CMK (cell line): ENCODE results near the gene AHNAK2.
"Not testable (repeated sequence)": the region's sequence is repeated elsewhere in the genome, so short reads cannot be mapped to it uniquely, and the experiment has no call there.

Experiments used
- DNase-seq: peaks from one replicate; pipeline ENCODE4 v3.0.0-alpha.2; 2010; ENCODE audit warnings: low read depth

AHNAK2 gene

GRCh38 chr14:104927432-104927816 is 50.8 kb downstream of the AHNAK2 start:
- no peak for DNase-seq

GRCh38 chr14:104926619-104927431 is 51.3 kb downstream of the AHNAK2 start:
- no peak for DNase-seq

GRCh38 chr14:104925855-104926609 is 52.1 kb downstream of the AHNAK2 start:
- no peak for DNase-seq

DNA sequence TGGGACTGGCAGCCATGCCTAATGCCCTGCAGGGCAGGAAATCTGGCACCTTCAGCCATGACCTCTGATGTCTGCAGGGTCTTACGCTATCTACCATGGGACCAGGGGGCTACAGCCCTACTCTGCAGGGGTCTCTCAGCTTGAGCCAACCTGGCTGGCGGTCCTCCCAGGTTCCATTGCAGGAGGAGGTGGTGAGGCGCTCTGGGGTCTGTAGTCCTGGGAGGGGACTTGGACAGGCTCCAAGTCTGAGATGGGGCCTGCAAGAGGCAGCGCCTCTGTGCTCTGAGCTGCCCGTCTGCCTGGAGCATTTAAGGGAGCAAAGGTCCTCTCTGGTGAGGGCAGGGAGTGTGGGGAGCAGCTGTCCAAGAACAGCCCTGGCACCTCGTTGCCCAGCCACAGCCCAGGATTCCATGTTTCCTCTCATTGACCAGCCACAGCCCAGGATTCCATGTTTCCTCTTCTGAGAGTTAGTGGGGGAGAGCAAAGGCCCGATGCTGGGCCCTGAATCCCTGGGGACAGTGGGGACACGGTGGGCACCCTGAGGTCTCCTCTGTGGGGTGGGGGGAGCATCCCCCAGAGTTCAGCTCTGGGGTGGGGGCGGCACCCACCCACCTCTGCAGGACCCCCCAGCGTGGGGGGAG is 52.8 kb downstream of the AHNAK2 start:
- DNase-seq, result no peak

DNA sequence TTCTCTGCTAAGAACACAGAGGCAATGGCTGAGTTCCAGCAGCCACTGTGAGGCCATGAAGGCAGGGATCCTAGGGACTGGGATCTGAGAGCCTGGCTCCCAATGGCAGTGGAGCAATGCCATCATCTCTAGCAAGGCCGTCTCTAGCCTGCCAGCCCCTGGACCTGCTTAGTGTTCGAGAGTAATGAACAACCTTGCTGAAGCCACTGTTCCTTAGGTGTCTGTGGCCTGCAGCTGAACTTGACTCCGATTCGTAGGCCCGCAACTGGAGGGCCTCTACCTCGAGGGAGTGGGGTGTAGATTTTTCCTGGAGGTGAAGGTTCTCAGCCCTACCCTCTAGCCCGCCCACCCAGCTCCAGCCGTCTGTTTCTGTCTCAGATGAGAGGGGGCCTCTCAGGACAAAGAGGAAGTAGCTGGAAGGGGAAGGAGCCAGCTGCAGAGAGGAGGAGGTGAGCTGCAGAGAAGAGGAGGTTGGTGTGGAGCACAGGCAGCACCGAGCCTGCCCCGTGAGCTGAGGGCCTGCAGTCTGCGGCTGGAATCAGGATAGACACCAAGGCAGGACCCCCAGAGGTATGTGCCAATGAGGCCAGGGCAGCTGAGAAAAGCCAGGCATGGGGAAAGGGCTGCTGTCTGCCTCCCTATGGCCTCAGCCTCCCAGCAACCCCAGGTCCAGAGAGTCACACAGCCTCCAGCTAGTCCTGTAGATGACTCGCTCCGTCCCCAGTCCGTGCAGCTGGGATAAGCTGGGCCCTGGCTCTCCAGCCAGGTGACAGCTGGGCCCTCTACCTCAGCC is 53.6 kb downstream of the AHNAK2 start, which contains the start of gene PLD4:
Gene PLD4, plus strand, starts transcription at position 459 of the 793 bp plus-strand sequence. CDS start 2,262 bp downstream, outside the sequence.
- DNase-seq, result no peak

- no peak for DNase-seq
These were observed 54.3 kb downstream of the AHNAK2 start for GRCh38 chr14:104923640-104924420.

- DNase-seq, result no peak
These were observed 58.2 kb downstream of the AHNAK2 start for GRCh38 chr14:104919993-104920315.

GRCh38 chr14:104919152-104919992 is 58.8 kb downstream of the AHNAK2 start:
- DNase-seq, result not testable (repeated sequence)

- no peak for DNase-seq
These were observed 60.2 kb downstream of the AHNAK2 start for GRCh38 chr14:104917993-104918392.

DNA sequence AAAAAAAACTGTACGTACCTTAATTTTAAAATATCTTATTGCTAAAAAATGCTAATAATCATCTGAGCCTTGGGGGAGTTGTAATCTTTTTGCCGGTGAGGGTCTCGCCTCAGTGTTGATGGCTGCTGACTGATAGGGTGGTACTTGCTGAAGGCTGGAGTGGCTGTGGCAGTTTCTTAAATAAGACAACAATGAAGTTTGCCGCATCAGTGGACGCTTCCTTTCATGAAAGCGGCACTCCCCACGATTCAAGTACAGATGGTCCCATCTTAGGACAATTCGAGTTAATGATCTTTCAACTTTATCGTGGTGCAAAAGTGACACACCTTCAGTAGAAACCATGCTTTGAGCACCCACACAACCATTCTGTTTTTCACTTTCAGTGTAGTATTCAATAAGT is 61.1 kb downstream of the AHNAK2 start:
- DNase-seq, result no peak

DNA sequence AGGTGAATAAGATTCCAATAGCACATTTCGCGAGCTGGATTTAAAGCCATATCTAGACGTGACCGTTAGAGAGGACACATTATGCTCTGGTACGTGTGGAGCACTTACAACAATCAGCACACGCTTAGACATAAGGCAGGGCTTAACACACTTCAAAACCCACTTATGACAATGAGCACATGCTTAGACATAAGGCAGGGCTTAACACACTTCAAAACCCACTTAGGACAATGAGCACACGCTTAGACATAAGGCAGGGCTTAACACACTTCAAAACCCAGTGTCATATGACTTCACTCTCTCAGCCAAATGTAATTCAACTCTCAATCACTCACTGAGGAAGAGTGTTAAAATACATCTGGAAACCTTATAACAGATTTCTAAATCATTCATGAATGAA is 64.7 kb downstream of the AHNAK2 start:
- no peak for DNase-seq

GRCh38 chr14:104912053-104912452 is 66.1 kb downstream of the AHNAK2 start:
- DNase-seq, result no peak

DNA sequence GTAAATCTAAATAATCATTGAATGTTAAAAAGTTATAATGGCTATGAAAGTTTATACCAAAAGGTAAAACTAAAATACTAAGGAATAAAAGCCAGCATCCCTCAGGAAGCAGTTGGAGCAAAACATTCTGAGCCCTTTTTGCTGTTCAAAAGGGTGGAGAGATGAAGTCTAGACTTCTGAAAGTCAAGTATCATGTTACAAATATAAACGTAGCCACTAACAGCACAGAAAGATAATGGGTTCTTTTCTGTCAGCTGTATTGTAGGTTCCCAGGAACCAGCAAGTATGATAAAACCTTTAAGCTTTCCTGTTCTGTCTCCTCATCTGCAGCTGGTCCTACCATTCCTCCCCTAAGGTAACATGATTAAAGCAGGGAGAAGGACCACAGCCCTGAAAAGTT is 69.9 kb downstream of the AHNAK2 start:
- DNase-seq, result no peak

GRCh38 chr14:104905579-104905933 is 72.6 kb downstream of the AHNAK2 start:
- not testable (repeated sequence) for DNase-seq

GRCh38 chr14:104904650-104905578 is 73.3 kb downstream of the AHNAK2 start:
- DNase-seq, result not testable (repeated sequence)

DNA sequence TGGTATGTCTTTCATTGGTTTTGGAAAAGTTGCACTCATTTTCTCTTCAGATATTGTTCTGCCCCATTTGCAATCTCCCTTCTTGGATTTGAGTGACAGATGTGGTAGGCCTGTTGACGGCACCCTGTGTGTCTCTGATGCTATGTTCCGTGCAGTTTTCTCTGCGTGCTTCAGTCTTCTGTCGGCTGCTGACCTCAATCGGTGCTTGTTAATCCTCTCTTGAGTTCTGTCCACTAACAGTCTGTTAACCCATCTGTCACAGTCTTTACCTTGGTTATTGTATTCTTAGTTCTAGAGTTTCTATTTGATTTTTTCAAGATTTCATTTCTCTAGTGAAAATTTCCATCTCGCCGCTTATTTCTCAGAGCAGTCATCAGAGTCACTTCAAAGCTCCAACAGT is 74.2 kb downstream of the AHNAK2 start:
- DNase-seq, result no peak

DNA sequence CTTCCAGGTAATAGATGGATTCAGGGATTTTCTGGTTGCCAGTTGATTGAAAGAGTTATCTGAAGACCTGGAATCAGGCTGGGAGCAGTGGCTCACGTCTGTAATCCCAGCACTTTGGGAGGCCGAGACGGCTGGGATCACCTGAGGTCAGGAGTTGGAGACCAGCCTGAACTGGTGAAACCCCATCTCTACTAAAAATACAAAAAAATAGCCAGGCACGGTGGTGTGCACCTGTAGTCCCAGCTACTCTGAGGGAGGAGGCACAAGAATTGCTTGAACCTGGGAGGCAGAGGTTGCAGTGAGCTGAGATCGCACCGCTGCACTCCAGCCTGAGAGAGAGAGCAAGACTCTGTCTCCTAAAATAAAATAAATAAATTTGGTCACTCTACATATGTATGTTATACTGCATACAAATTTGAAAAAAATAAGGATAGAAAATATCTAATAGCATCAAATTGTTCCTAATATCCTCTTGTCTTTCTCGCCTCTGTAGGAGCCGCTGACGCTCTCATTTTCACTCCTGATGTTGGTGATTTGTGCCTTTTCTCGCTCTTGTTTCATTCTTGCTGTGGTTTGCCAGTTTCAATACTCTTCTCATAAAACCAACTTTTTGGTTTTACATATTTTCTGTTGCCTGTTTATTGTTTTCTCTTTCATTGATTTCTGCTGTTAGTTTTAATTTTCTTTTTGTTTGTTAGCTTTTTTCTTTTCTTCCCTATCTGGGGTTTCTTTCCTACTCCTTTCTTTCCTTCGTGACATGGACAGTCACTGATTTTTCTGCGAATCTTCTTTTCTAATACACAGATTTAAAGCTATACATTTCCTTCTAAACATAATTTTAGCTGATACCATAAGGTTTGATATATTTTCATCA is 77.3 kb downstream of the AHNAK2 start:
- DNase-seq, result no peak

DNA sequence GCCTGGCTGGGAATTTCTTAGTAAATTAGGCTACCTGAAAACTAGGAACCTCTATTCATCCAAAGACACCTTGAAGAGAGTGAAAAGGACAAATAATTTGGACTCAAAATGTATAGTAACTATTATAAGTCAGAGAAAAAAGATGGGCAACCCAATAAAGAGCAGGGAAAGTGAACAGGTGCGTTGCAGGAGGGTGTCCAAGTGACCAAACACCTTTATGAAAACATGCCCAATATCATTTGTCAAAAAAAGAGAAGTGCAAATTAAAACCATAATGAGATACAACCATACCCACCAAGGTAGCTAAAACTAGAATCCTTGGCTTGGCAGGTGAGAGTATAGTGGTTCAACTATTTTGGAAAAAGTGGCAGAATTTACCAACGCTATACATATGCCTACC is 78.4 kb downstream of the AHNAK2 start:
- no peak for DNase-seq
